GM18511 (cell line): ENCODE data around the gene EIPR1.

Experiments
- ATAC-seq: cut with Tn5 transposase; IDR thresholded peaks from one replicate; pipeline ENCODE4 v1.9.1; 2021; ENCODE audit warnings: mild to moderate bottlenecking, moderate library complexity; ENCODE audit not compliant: unreplicated experiment

The EIPR1 gene

DNA sequence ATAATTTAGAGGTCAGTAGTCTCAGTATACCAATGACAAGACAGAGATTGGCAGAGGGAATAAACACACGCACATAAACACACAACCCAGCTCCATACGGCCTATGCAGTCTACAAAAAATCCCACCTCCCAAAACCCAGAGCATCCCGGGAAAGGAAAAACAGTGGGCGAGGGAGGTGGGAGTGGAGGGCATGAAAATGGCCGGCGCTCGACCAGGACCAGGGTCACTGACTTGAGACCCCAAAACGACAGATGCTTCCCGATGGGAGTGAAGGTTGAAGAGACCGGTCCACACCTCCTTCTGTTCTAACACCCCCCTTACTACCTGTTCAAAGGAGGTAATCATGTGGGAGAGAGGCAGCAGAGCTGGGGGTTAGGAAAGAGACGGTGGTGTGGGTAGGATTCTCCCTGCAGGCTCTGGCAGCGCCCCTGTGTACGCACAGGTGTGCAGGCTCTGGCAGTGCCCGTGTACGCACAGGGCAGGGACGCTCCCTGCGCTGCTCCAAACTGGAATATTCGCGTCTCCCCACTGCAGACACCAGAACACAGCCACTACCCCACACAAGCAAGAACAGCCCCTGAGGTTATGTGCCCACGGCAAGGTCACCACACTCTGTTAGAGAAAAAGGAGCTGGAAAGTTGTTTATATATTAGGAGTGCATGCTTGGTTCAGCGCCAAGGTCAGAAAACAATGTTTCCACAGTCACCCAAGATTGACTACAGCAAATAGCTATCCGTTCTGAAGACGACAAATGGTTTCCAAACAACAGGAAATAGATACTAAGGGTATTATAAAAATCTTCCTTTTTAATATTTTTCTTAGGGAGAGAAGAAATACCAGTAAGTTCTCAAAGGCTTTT, 67.9 kb downstream of the EIPR1 start:
- no peak for ATAC-seq

DNA sequence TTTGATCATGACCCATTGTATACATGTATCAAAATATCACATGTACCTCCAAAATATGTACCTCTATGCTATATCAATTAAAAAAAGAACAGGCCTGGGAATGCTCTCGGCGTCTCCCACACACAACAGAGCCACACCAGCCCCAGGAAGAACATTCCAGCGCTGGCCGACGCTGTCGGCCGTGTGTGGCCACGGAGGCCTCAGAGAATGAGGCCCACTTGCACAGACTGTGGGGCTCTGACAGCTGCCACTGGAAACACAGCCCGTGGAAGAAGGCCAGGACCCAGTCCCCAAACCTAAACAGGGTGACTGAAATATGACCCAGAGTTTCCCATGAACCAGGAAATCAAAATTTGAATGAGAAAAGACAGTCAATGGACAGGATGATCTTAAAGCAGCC, 69.7 kb downstream of the EIPR1 start:
- no peak for ATAC-seq

DNA sequence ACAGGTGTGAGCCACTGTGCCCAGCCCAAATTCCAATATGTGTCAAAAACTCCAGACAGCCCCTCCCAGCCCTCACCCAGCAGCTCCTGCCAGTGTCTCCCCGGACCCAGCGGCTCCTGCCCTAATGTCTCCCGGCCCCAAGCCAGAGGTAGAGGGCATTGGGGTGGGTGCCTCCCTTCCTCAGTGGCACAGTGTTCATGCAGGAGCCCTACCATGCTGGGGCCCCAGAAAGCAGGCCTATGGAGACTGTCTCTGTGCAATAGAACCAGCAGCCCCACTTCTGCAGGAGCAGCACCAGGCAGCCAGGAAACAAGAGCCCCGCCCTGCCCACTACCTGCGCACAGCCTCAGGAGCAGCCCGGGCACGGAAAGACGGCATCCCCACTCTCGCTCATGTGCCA, 70.4 kb downstream of the EIPR1 start:
- ATAC-seq, result no peak

DNA sequence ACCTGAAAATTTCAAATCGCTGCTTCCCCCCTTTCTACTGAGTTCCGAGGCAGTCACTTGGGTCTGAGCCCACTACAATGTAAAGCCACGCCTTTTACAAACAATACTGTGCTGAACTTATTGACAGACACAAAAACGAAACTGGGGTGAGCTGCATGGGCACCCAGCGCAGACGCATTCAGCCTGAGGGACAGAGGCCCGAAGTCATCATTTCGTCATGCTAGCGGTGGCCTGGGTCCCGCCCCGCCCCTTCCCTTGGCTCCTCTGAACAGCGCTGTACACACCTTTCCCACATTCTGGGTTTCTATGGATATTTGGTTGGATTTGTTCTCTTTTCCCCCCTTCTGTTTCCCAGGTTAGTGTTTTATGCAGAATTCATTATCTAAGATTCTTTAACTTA, 71.7 kb downstream of the EIPR1 start:
- ATAC-seq, result no peak

DNA sequence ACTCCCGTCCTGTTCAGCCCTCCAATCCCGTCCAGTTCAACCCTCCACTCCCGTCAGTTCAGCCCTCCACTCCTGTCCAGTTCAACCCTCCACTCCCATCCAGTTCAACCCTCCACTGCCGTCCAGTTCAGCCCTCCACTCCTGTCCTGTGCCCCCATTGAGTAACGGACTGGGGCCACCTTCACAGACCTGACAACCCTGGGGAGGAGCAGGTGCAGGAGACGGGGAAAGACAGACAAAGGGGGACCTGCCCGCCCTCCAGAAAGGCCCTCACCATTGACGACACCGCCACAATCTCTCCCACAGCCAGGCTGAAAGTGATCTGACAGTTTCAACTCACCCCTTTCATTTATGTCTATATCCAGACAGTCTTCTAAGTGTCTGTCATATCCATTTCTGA, 72.2 kb downstream of the EIPR1 start:
- no peak for ATAC-seq

DNA sequence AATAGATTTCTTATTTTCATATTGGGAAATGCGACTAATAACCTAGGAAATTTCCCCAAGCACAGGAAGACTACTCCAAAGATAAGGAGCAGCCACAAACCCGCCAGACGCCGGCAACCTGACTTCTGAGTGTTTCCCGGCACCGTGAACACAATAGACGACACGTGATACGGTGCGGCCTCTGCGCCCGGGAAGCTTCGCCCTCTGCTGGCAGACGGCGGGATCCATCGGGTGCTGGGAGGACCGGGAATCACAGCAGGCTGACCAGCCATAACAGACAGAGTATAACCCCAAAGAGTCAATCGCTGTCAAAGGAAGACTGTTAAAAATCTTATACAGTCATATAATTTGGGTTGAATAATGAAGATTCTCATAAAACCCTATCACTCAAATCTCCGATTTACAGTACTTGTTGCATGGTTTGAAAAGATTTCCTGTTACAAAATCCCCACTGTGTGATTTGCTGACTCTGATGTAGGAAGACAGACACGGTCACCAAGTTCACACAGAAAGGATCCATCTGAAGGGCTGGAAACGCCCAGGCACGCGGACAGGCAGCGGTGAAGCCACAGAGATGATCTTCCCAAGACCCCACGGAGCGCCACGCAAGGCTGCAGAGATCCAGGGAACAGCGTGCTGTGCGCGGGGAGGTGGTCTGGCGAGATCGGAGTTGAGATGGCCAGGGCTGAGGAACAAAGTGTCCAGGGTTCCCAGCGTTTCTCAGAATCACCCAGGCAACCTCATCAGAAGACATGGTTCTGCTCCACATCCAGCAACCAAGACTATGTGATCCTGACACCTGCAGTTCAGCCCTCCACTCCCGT, 73.8 kb downstream of the EIPR1 start:
- ATAC-seq, result peak; percentile 99

DNA sequence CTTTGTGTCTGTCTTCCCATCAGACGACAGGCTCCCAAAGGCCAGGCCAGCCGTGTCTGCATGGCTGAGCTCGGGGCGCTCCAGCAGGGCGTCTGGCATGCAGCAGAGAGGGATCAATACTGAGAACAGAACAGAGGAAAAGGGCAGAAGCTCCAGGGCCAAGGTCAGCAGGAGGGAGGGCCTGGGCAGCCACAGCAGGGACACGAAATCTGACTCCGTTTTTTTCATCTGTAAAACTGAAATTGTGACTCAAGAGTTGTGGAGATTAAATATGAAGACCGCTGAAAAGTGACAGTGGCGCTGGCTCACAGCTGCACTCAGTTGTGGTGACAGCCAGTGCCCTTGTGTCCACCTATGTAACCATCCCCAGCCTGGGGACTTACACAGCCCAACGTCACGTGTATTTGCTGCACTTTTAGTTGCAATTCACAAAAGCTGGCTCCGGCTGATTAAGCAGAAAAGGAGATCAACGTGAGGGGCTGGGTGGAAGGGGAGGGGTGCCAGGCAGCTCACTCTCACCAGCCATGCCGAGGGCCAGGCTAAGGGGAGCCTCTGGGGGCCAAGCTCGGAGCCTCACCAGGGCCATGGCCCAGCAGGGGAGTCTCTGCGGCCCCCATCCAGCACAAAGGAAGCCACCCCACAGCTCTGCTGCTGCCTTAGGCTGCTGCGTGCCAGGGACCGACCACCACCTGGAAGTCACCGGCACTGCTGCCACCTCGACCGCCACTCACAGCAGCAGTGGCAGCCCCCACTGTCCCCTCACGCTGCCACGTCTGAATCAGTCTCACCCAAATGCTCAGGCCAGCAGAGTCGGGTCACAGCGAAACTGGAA, 74.7 kb downstream of the EIPR1 start:
- ATAC-seq, result peak; percentile 28

DNA sequence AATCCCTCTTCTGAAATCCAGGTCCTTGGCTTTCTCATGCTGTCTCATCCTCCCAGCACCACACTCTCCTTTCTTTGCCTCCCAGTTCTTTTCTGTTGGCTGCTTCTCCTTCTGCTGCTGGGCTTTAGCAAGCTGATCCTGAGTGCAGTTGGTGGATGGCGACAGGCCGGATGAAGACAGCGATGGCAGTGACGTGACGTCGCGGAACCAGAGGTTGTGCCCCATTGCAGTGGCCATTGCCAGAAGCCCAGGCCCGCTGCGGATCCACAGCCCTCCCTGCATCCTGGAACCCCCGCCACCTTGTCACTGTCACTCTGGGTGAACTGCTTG, 75.2 kb downstream of the EIPR1 start:
- no peak for ATAC-seq

DNA sequence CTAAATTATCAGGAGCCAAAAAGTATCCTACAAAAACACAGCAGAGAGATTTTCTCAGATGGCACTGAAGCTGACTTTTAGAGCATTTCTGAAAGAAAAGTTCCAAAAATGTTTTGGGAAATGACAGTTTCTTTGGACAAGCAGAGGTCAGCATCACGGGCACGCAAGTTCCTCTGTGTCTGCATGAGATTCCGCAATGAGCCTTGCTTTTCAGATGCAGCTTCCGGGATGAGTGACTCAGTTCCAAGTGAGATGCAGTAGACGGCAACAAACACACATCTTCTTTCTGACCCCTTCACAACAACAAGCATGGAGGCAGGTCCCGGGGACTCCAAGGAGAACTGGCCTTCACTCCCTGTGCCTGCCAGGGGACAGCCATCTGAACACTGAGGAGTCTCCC, 76.6 kb downstream of the EIPR1 start:
- ATAC-seq, result no peak

DNA sequence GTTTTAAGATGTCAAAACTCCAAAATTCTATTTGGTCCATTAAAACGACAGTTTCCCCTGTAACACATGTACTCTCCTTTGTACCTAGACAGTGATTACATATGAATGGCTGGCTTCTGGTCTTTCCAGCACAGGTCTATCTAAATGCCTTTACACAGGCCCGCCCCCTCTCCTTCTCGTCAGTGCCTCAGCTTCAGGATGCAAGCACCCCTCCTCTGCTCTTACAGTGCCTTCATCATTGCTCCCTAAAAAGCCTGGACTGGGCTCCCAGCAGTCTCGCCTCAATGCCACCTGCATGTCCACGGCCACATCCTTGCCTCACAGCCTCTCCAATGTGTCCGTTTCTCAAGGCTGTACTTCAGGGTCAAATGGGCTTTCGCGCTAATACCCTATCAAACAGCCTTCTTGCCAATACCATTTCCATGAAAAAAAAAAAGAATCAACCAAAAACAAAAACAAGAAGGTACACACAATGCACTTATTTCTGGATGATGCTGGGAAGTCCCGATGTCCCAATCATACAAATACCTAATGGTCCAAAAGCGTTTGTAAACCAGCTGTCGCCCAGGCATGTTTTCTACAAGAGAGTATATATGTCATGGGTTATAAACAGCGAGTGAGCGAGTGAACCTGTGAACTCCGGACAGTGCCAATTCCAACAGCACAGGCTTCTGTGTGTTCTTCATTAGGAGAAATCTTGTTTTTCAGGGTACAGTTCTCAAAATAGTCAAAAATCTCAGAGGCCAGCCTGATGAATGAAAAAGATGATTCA, 77.2 kb downstream of the EIPR1 start:
- no peak for ATAC-seq

DNA sequence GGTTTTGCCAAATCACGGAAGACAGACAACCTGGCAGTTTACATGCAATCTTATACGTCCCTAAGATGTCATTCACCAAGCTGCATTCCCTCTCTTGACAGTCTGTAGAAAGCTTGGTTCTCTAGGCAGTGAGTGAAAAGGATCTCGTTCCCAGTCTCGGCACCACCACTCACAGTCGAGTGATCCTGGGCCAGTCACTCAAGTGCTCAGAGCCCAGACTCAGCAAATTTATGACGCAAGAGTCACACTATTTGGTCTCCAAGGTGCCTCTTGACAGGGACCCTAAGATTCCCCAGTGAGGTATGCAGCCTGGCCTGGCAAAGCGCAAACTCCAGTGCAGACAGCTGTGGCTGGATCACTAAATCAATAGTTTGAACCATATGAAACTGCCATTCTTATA, 77.9 kb downstream of the EIPR1 start:
- ATAC-seq, result no peak

DNA sequence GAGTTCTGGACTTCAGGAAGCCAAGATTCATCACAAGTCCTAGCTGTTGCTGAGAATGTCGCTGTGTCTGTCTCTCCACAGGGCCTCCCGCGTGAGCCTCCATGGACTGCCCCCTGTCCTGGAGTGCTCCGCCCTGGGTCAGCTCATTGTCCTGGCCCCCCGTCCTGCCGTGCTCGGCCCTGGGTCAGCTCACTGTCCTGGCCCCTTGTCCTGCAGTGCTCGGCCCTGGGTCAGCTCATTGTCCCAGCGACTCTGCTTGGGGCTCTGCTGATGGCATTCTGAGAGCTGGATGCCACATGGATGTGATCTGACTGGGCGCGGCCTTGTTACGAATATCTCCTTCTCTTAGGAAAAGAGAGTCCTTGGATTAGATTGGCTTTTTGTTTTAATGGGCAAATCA, 78.5 kb downstream of the EIPR1 start:
- no peak for ATAC-seq

DNA sequence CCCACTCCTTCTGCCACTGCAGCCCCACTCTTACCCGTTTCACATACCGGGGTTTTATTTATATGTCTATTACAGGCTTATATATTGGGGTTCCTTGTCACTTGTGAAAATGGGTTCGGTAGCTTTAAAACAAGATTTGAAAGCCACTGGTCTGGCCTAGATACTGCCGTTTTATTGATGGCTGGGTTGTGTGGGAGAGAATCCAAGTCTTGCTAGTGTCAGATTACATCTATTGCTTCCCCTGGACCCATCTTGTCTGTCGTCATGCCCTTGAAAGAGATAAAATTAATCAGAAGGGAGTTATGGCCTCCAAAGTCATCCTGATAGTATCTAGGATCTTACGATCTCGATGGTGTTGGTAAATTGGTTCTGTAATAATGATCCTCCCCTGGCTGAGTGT, 79.4 kb downstream of the EIPR1 start:
- no peak for ATAC-seq

DNA sequence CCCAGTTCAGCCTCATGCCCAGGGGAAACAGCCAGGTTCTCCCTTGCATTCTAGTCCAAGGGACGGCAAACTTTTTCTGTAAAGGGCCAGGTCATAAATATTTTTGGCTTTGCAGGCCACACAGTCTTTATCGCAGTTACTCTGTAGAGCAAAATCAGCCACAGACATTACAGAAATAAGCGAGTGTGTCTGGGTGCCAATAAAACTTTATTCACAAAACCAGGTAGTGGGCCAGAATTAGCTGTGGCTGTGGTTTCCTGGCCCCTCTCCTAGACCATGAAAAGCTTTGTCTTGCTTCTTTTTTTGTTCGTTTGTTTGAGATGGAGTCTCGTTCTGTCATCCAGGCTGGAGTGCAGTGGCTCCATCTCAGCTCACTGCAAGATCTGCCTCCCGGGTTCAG, 80.1 kb downstream of the EIPR1 start:
- ATAC-seq, result no peak

DNA sequence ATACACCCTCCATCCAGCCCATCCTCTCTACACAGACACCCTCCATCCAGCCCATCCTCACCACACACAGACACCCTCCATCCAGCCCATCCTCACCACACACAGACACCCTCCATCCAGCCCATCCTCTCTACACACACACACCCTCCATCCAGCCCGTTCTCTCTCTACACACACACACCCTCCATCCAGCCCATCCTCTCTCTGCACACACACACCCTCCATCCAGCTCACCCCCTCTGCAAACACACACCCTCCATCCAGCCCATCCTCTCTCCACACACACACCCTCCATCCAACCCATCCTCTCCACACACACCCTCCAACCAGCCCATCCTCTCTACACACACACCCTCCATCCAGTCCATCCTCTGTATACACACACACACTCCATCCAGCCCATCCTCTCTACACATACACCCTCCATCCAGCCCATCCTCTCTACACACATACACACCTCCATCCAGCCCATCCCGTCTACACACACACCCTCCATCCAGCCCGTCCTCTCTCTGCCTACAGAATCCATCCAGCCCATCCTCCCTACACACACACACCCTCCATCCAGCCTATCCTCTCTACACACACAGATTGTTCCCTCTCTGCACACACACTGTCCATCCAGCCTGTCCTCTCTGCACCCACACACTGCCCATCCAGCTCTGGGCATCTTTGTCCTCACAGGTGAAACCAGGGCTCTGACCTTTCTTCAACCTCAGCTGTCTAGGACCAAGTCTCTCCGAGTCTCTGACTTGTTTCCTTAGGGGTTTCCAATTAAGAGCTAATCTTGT, 81.2 kb downstream of the EIPR1 start:
- ATAC-seq, result no peak

DNA sequence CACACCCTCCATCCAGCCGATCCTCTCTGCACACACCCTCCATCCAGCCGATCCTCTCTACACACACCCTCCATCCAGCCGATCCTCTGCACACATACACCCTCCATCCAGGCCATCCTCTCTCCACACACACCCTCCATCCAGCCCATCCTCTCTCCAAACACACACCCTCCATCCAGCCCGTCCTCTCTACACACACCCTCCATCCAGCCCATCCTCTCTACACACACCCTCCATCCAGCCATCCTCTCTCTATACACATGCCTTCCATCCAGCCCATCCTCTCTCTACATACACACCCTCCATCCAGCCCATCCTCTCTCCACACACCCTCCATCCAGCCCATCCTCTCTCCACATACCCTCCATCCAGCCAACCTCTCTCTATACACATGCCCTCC, 83.1 kb downstream of the EIPR1 start:
- ATAC-seq, result no peak

DNA sequence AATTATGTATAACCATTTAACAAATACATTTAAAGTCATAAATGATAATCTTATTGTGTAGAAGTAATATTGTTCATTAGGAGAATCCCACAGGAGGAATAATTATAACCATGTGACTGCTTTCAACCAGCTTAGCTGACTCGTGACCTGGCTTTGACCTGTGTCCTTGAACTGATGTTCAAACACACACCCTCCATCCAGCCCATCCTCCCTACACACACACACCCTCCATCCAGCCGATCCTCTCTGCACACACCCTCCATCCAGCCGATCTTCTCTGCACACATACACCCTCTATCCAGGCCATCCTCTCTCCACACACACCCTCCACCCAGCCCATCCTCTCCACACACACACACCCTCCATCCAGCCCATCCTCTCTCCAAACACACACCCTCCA, 83.5 kb downstream of the EIPR1 start:
- no peak for ATAC-seq

DNA sequence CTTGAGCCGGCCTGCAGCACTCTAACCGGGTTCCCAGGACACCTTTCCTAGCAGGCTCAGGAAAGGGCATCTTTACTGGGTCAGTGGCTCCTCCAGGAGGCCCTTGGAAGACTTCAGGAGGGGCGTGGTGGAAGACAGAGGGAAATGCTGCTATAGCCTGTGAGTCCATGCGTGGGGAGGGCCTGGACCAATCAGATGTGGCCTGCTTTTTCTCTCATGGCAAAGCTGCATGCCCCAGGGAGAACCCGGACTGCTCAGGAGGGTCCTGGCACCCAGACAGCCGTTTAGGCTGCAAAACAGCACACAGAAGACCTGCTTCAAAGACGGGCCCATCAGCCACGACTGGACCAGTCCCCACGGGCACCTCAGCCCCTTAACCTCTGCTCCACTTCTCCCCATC, 84.4 kb downstream of the EIPR1 start:
- no peak for ATAC-seq

DNA sequence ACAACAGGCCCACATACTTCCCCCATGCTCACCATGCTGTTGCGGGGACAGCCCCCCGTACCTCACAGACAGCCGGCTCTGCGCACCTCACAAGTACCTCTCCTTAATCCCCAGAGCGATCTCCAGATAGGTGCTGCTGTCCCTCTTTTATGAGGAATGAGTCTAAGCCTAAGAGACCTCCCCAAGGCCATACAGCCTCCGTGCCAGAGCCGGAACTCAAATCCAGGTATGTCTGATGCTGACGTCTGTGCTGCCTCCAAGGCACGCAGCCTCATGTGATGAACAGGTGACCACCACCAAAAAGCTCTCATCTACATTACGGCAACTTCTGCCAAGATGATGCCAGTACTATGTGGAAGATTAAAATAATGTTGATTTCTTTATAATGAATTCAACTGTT, 85.2 kb downstream of the EIPR1 start:
- ATAC-seq, result no peak

DNA sequence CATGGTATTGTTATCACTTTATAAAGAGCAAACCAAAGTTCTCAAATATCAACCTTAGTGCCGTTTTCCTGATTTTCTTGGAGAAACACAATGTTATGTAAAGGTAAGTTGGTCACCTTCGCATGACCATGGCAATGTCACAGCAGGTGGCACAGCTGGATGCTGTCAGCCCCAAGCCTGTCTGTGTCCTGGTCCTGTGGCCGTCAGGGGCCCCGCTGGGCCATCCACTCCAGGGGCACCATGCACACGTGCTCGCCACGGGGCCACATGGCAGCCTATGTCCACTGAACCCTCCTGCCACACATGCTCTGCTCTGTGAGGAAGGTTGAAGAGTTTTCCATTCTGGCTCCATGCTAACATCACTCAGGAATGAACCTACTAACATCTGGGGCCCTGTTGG, 85.9 kb downstream of the EIPR1 start:
- no peak for ATAC-seq
